GM12873 (cell line): ENCODE measurements around the gene MYO1F.

Experiments used
- CTCF ChIP-seq: IDR thresholded peaks from 2 replicates; pipeline ENCODE4 v1.5.1; 2012; ENCODE audit warnings: low read depth, mild to moderate bottlenecking, moderate library complexity, low read length, control low read depth; ENCODE audit not compliant: insufficient read depth; ENCODE audit errors: missing control alignments

Gene MYO1F

GRCh38 chr19:8536282-8536681, 41.0 kb downstream of the MYO1F start:
- no peak for TF ChIP-seq CTCF

GRCh38 chr19:8532225-8532624, 45.0 kb downstream of the MYO1F start:
- no peak for TF ChIP-seq CTCF

GRCh38 chr19:8531470-8531869, 45.8 kb downstream of the MYO1F start:
- no peak for TF ChIP-seq CTCF

GRCh38 chr19:8530061-8530679, 47.1 kb downstream of the MYO1F start:
- no peak for TF ChIP-seq CTCF

GRCh38 chr19:8529369-8530006, 47.8 kb downstream of the MYO1F start:
- no peak for TF ChIP-seq CTCF

- TF ChIP-seq CTCF, result no peak
These were observed 48.7 kb downstream of the MYO1F start for GRCh38 chr19:8528500-8528899.

GRCh38 chr19:8526345-8527091, 50.7 kb downstream of the MYO1F start:
- no peak for TF ChIP-seq CTCF
